A549 (cell line): ENCODE data around the gene SLC9A3. TPM values are rescaled to one million over a fixed set of nuclear protein-coding genes. Genes with fewer than 3 reads are reported as not detected.

Source experiments
- ATAC-seq, 2 experiments: fragments of 200-7000 bp in 1 of 2; fragments of >200 bp in 1 of 2; cut with Nextera tagmentation in 1 of 2; cut with Tn5 transposase in 1 of 2; 3 replicates each; pipeline versions ENCODE4 v1.8.0 to v1.9.1; 2018 to 2020; ENCODE audit warnings: mild to moderate bottlenecking in 1 of 2, moderate library complexity in 1 of 2
- CTCF ChIA-PET: fragments of 300-600 bp; sonication (Branson Sonifier 250); formaldehyde crosslinking; extraction: SDS; loops from one replicate; lab custom pipeline; 2021; ENCODE audit warnings: antibody characterized with exemption, inconsistent platforms; lab: Yijun Ruan, JAX
- POLR2A ChIA-PET: fragments of 350-600 bp; formaldehyde crosslinking; extraction: SDS; loops from one replicate; lab custom pipeline; 2021; ENCODE audit warnings: antibody characterized with exemption, inconsistent platforms; lab: Yijun Ruan, JAX
- DNase-seq, 2 experiments: peaks; one replicate each; pipeline versions ENCODE4 v3.0.0 to v3.0.0-alpha.2; 2011 to 2016; ENCODE audit warnings: low read depth in 1 of 2, low spot score in 1 of 2
- FAIRE-seq: peaks from 2 replicates; lab custom pipeline; 2011; peaks lifted over from hg19 to GRCh38; lab: Jason Lieb, UNC
- H3K27ac ChIP-seq, 2 experiments: fragments of >200 bp; sonication (Bioruptor Twin); formaldehyde crosslinking; 3 replicates each; pipeline ENCODE4 v1.5.1; 2016 to 2017
- H3K4me1 ChIP-seq: fragments of >200 bp; sonication (Bioruptor Twin); formaldehyde crosslinking; 3 replicates; pipeline ENCODE4 v1.6.1; 2016
- H3K4me2 ChIP-seq: fragments of >200 bp; sonication (Bioruptor Twin); formaldehyde crosslinking; 3 replicates; pipeline ENCODE4 v1.6.1; 2016
- H3K4me3 ChIP-seq: fragments of >200 bp; sonication (Bioruptor Twin); formaldehyde crosslinking; 3 replicates; pipeline ENCODE4 v1.5.1; 2016
- H3K9me3 ChIP-seq: fragments of >200 bp; sonication (Bioruptor Twin); formaldehyde crosslinking; 3 replicates; pipeline ENCODE4 v1.6.1; 2016
- BHLHE40 ChIP-seq: IDR thresholded peaks from 2 replicates; pipeline ENCODE4 v1.6.1; 2012; ENCODE audit warnings: low read depth, low read length, inconsistent platforms
- CBX2 ChIP-seq: fragments of 200-600 bp; sonication (generic); IDR thresholded peaks from 2 replicates; pipeline ENCODE4 v1.6.1; 2016; ENCODE audit warnings: low read depth, mild to moderate bottlenecking, borderline replicate concordance
- CHD2 ChIP-seq: fragments of 150-350 bp; IDR thresholded peaks from 2 replicates; pipeline ENCODE4 v1.6.1; 2014; ENCODE audit warnings: low read length; ENCODE audit not compliant: partially characterized antibody
- EHF ChIP-seq: fragments of 250-450 bp; sonication (Bioruptor Pico); IDR thresholded peaks from 2 replicates; pipeline ENCODE4 v1.5.0; 2020; ENCODE audit warnings: mild to moderate bottlenecking
- EP300 ChIP-seq, 2 experiments: fragments of >200 bp; sonication (Bioruptor Twin); formaldehyde crosslinking; IDR thresholded peaks; 2 replicates in 1 of 2; 3 replicates in 1 of 2; pipeline ENCODE4 v1.6.1; 2016 to 2017
- FOSB ChIP-seq: fragments of 250-450 bp; sonication (Bioruptor Pico); IDR thresholded peaks from 2 replicates; pipeline ENCODE4 v1.5.0; 2020; ENCODE audit warnings: mild to moderate bottlenecking, moderate library complexity
- FOSL2 ChIP-seq, 2 experiments: fragments of 450-650 bp in 1 of 2; fragments of >200 bp in 1 of 2; sonication (Bioruptor Twin) in 1 of 2; formaldehyde crosslinking; IDR thresholded peaks; 2 replicates each; pipeline versions ENCODE4 v1.5.0 to v1.6.1; 2016 to 2020; ENCODE audit warnings: mild to moderate bottlenecking in 1 of 2, moderate library complexity in 1 of 2
- FOXS1 ChIP-seq: fragments of 250-450 bp; sonication (Bioruptor Pico); IDR thresholded peaks from 2 replicates; pipeline ENCODE4 v1.5.0; 2020; ENCODE audit warnings: mild to moderate bottlenecking, moderate library complexity
- HEYL ChIP-seq: fragments of 250-450 bp; sonication (Bioruptor Pico); IDR thresholded peaks from 2 replicates; pipeline ENCODE4 v1.8.0; 2021; ENCODE audit warnings: mild to moderate bottlenecking, moderate library complexity
- HOXA7 ChIP-seq: fragments of 250-450 bp; sonication (Bioruptor Pico); IDR thresholded peaks from 2 replicates; pipeline ENCODE4 v1.5.0; 2020; ENCODE audit warnings: mild to moderate bottlenecking, moderate library complexity
- JUN ChIP-seq, 2 experiments: fragments of >200 bp; sonication (Bioruptor Twin); formaldehyde crosslinking; IDR thresholded peaks; 2 replicates in 1 of 2; 3 replicates in 1 of 2; pipeline ENCODE4 v1.6.1; 2016 to 2017
- JUNB ChIP-seq: fragments of >200 bp; sonication (Bioruptor Twin); formaldehyde crosslinking; IDR thresholded peaks from 2 replicates; pipeline ENCODE4 v1.6.1; 2016
- KDM1A ChIP-seq: fragments of 200-600 bp; sonication (generic); IDR thresholded peaks from 2 replicates; pipeline ENCODE4 v1.6.1; 2016; ENCODE audit warnings: low read depth, mild to moderate bottlenecking
- KDM5A ChIP-seq: fragments of 200-600 bp; sonication (generic); IDR thresholded peaks from 2 replicates; pipeline ENCODE4 v1.6.1; 2016; ENCODE audit warnings: antibody characterized with exemption, mild to moderate bottlenecking
- MAFK ChIP-seq: fragments of 450-650 bp; IDR thresholded peaks from 2 replicates; pipeline ENCODE4 v1.6.1; 2014; ENCODE audit not compliant: partially characterized antibody
- NPAS2 ChIP-seq: fragments of 250-450 bp; sonication (Bioruptor Pico); IDR thresholded peaks from 2 replicates; pipeline ENCODE4 v1.8.0; 2022; ENCODE audit warnings: mild to moderate bottlenecking, moderate library complexity, borderline replicate concordance
- NR3C1 ChIP-seq: fragments of >200 bp; sonication (Bioruptor Twin); formaldehyde crosslinking; IDR thresholded peaks from 3 replicates; pipeline ENCODE4 v1.6.1; 2017
- PHF8 ChIP-seq: fragments of 200-600 bp; sonication (generic); IDR thresholded peaks from 2 replicates; pipeline ENCODE4 v1.6.1; 2016; ENCODE audit warnings: low read depth, mild to moderate bottlenecking, antibody characterized with exemption, moderate library complexity, borderline replicate concordance
- RCOR1 ChIP-seq: fragments of 150-350 bp; IDR thresholded peaks from 2 replicates; pipeline ENCODE4 v1.6.1; 2014; ENCODE audit warnings: antibody characterized with exemption, low read length, low read depth
- SMC3 ChIP-seq: fragments of >200 bp; sonication (Bioruptor Twin); formaldehyde crosslinking; IDR thresholded peaks from 3 replicates; pipeline ENCODE4 v1.6.1; 2018; ENCODE audit warnings: inconsistent platforms
- SREBF2 ChIP-seq: fragments of 450-650 bp; IDR thresholded peaks from 2 replicates; pipeline ENCODE4 v1.6.1; 2014; ENCODE audit warnings: mild to moderate bottlenecking, moderate library complexity
- TP53 ChIP-seq: fragments of 250-450 bp; sonication (Bioruptor Pico); IDR thresholded peaks from 2 replicates; pipeline ENCODE4 v1.5.0; 2021; ENCODE audit warnings: mild to moderate bottlenecking, moderate library complexity
- ZC3H11A ChIP-seq: fragments of 450-650 bp; IDR thresholded peaks from 2 replicates; pipeline ENCODE4 v1.6.1; 2014; ENCODE audit warnings: antibody characterized with exemption, mild to moderate bottlenecking
- ZNF302 ChIP-seq: fragments of 250-450 bp; sonication (Bioruptor Pico); IDR thresholded peaks from 2 replicates; pipeline ENCODE4 v1.9.0; 2021; ENCODE audit warnings: inconsistent platforms, mild to moderate bottlenecking, moderate library complexity
- WGBS: methylation state at CpG from one replicate; pipeline ENCODE4 v1.1.6; 2017; ENCODE audit errors: missing lambda C conversion rate; 5-methylcytosine and 5-hydroxymethylcytosine counted together
- polyA plus RNA-seq, 4 experiments: library from polyadenylated mRNA; depleted of rRNA in 3 of 4; stranded (reverse); fragments of >200 nt; fragmentation: RNase III in 1 of 4; extraction: RNeasy Plus Mini Kit Qiagen cat#74134 plus additional on column Dnase treatment in 1 of 4; gene quantifications; 2 replicates in 3 of 4; 3 replicates in 1 of 4; pipeline ENCODE4 v1.2.3, GENCODE V29; 2011 to 2017
- TF ChIP-seq, protein P1 (sequence below): fragments of 200-600 bp; sonication (generic); IDR thresholded peaks from 2 replicates; pipeline ENCODE4 v1.6.1; 2016; ENCODE audit warnings: antibody characterized with exemption, mild to moderate bottlenecking, moderate library complexity
- TF ChIP-seq, protein P2 (sequence below): fragments of 250-450 bp; sonication (Bioruptor Pico); IDR thresholded peaks from 2 replicates; pipeline ENCODE4 v1.5.0; 2020; ENCODE audit warnings: low read depth, mild to moderate bottlenecking, moderate library complexity
- TF ChIP-seq, protein P3 (sequence below): fragments of >200 bp; sonication (Bioruptor Twin); formaldehyde crosslinking; IDR thresholded peaks from 3 replicates; pipeline ENCODE4 v1.5.1; 2016
- TF ChIP-seq, protein P4 (sequence below): fragments of 150-350 bp; IDR thresholded peaks from 2 replicates; pipeline ENCODE4 v1.6.1; 2014; ENCODE audit warnings: low read depth, mild to moderate bottlenecking, low read length

Gene SLC9A3
- polyA plus RNA-seq, 2 of the 4 experiments (the other 2 are of a cell fraction) = 1.3 TPM

DNA sequence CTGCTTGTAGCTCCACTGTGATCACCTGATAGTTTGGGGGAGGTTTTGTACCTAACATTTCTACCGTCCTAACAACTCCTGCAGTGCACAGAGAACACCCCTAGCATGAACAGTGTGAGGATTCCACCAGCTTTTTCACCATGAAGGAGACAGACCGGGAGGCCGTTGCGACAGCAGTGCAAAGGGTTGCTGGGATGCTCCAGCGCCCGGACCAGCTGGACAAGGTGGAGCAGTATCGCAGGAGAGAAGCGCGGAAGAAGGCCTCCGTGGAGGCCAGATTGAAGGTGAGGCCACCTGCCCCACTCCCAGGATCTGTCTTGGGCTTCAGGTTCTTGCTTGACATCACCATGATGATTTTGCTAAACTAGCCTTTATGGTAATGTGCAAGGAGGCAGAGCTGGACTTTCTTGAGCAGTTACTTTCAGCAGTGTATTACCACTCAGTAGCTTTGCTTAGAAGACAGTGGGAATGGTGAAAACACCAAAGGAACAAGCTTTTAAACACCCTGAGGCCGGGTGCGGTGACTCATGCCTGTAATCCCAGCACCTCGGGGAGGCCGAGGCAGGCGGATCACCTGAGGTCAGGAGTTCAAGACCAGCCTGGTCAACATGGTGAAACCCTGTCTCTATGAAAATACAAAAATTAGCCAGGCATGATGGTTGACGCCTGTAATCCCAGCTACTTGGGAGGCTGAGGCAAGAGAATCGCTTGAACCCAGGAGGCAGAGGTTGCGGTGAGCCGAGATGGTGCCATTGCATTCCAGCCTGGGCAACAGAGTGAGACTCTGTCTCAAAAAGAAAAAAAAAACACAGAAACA, 78.0 kb downstream of the SLC9A3 start:
- no peak overlapping the region for H3K4me2 ChIP-seq
- FAIRE-seq = no peak
- ATAC-seq = no peak
- POLR2A ChIA-PET = interaction anchor here (0.7 to 1.5 kb wide), 2 partner anchors 26 to 424 kb away, joined by 3 to 4 read pairs; no protein-coding TSS in a partner anchor
- H3K27ac ChIP-seq = no peak overlapping the region
- H3K9me3 ChIP-seq = 0 out of 3 replicates have a peak, but pooled peaks cover 1% of the 10 kb centered on the region
- 85% methylated on average over 19 of the region's 19 CpGs for WGBS
- no peak overlapping the region for H3K4me3 ChIP-seq
- CTCF ChIA-PET = interaction anchor here (0.6 to 5.4 kb wide), 37 partner anchors 10 to 721 kb away, joined by 3 to 43 read pairs (median 4); partner anchors contain the start of genes AHRR and CEP72
- DNase-seq = no peak
- H3K4me1 ChIP-seq = peaks cover 14% of the 10 kb centered on the region
- TF ChIP-seq FOSB (CRISPR knock-in tag) (no peak), KDM5A (no peak), JUNB (no peak), JUN (IDR thresholded peaks at IDR 0.05) (no peak), FOSL2 (IDR thresholded peaks at IDR 0.05) (no peak), FOSL2 (CRISPR knock-in tag; IDR thresholded peaks at IDR 0.05) (no peak), PHF8 (no peak), TP53 (CRISPR knock-in tag) (no peak), KDM1A (no peak), FOXS1 (CRISPR knock-in tag) (no peak), ZNF302 (CRISPR knock-in tag) (no peak), ZC3H11A (no peak), NR3C1 (no peak), SREBF2 (no peak), BHLHE40 (no peak)
- TF ChIP-seq, protein P1, sequence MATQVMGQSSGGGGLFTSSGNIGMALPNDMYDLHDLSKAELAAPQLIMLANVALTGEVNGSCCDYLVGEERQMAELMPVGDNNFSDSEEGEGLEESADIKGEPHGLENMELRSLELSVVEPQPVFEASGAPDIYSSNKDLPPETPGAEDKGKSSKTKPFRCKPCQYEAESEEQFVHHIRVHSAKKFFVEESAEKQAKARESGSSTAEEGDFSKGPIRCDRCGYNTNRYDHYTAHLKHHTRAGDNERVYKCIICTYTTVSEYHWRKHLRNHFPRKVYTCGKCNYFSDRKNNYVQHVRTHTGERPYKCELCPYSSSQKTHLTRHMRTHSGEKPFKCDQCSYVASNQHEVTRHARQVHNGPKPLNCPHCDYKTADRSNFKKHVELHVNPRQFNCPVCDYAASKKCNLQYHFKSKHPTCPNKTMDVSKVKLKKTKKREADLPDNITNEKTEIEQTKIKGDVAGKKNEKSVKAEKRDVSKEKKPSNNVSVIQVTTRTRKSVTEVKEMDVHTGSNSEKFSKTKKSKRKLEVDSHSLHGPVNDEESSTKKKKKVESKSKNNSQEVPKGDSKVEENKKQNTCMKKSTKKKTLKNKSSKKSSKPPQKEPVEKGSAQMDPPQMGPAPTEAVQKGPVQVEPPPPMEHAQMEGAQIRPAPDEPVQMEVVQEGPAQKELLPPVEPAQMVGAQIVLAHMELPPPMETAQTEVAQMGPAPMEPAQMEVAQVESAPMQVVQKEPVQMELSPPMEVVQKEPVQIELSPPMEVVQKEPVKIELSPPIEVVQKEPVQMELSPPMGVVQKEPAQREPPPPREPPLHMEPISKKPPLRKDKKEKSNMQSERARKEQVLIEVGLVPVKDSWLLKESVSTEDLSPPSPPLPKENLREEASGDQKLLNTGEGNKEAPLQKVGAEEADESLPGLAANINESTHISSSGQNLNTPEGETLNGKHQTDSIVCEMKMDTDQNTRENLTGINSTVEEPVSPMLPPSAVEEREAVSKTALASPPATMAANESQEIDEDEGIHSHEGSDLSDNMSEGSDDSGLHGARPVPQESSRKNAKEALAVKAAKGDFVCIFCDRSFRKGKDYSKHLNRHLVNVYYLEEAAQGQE = no peak
- TF ChIP-seq, protein P2, sequence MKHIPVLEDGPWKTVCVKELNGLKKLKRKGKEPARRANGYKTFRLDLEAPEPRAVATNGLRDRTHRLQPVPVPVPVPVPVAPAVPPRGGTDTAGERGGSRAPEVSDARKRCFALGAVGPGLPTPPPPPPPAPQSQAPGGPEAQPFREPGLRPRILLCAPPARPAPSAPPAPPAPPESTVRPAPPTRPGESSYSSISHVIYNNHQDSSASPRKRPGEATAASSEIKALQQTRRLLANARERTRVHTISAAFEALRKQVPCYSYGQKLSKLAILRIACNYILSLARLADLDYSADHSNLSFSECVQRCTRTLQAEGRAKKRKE = no peak
- TF ChIP-seq, protein P3, sequence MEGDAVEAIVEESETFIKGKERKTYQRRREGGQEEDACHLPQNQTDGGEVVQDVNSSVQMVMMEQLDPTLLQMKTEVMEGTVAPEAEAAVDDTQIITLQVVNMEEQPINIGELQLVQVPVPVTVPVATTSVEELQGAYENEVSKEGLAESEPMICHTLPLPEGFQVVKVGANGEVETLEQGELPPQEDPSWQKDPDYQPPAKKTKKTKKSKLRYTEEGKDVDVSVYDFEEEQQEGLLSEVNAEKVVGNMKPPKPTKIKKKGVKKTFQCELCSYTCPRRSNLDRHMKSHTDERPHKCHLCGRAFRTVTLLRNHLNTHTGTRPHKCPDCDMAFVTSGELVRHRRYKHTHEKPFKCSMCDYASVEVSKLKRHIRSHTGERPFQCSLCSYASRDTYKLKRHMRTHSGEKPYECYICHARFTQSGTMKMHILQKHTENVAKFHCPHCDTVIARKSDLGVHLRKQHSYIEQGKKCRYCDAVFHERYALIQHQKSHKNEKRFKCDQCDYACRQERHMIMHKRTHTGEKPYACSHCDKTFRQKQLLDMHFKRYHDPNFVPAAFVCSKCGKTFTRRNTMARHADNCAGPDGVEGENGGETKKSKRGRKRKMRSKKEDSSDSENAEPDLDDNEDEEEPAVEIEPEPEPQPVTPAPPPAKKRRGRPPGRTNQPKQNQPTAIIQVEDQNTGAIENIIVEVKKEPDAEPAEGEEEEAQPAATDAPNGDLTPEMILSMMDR = no peak
- TF ChIP-seq, protein P4, sequence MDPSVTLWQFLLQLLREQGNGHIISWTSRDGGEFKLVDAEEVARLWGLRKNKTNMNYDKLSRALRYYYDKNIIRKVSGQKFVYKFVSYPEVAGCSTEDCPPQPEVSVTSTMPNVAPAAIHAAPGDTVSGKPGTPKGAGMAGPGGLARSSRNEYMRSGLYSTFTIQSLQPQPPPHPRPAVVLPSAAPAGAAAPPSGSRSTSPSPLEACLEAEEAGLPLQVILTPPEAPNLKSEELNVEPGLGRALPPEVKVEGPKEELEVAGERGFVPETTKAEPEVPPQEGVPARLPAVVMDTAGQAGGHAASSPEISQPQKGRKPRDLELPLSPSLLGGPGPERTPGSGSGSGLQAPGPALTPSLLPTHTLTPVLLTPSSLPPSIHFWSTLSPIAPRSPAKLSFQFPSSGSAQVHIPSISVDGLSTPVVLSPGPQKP = no peak

DNA sequence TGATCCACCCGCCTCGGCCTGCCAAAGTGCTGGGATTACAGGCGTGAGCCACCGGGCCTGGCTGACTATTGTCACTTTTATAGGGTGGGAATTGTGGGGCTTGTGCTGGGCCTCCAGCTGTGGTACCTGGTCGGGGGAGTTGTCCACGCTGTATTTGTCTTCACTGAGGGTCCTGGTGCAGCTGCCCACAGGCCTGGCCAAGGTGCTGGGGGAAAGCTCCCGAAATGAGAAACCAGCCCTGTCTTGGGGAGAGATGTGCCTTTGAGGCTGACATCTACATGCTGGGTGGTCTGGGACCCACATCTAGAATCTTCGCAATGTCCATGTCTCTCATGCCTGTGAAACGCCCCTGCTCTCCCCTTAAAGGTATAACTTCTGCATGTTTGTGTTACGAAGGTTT, 78.7 kb downstream of the SLC9A3 start:
- Histone ChIP-seq H3K4me3 (no peak overlapping the region), H3K27ac (no peak overlapping the region), H3K9me3 (no peaks in the 10 kb centered on the region), H3K4me1 (peaks cover 14% of the 10 kb centered on the region), H3K4me2 (no peak overlapping the region)
- no peak for ATAC-seq
- no peak for FAIRE-seq
- ChIA-PET CTCF (interaction anchor here (0.7 to 5.4 kb wide), 17 partner anchors 8 to 450 kb away, joined by 3 to 43 read pairs (median 5); partner anchors contain the start of gene AHRR), POLR2A (no interaction called here)
- WGBS = 88% methylated on average over 9 of the region's 10 CpGs
- no peak for DNase-seq
- no peak for TF ChIP-seq EP300 (IDR thresholded peaks at IDR 0.05)
- no peak for TF ChIP-seq JUNB
- TF ChIP-seq CBX2 = no peak
- no peak for TF ChIP-seq HEYL (CRISPR knock-in tag)
- no peak for TF ChIP-seq HOXA7 (CRISPR knock-in tag)
- TF ChIP-seq EHF (CRISPR knock-in tag) = no peak
- no peak for TF ChIP-seq SMC3
- no peak for TF ChIP-seq NPAS2 (CRISPR knock-in tag)
- TF ChIP-seq, protein P4 = no peak
- TF ChIP-seq KDM1A = no peak
- no peak for TF ChIP-seq NR3C1
- TF ChIP-seq FOSB (CRISPR knock-in tag) = no peak
- no peak for TF ChIP-seq CHD2
- no peak for TF ChIP-seq RCOR1
- TF ChIP-seq MAFK = no peak
- TF ChIP-seq BHLHE40 = no peak
- TF ChIP-seq TP53 (CRISPR knock-in tag) = no peak
